ENCODE data around the gene KLF3. TPM values are rescaled to one million over a fixed set of nuclear protein-coding genes. Genes with fewer than 3 reads are reported as not detected.

Gene KLF3
- total RNA-seq, 1 donor from 2014 or later, result 15.9 TPM

- Mint-ChIP-seq H3K9me3 (no peaks in the 10 kb centered on the region), H3K27me3 (no peaks in the 10 kb centered on the region), H3K4me3 (no peak overlapping the region), H3K36me3 (ENCODE audit: low read depth) (no peaks in the 10 kb centered on the region), H3K4me1 (peaks cover 24% of the 10 kb centered on the region), H3K27ac (no peak overlapping the region)
- ATAC-seq (ENCODE audit: low read depth) (no peak), DNase-seq (no peak)
- intact Hi-C loops (cut with micrococcal nuclease), result no loop called here
- ChIA-PET POLR2A (no interaction called here), CTCF (no interaction called here)
- TF ChIP-seq, protein P1, sequence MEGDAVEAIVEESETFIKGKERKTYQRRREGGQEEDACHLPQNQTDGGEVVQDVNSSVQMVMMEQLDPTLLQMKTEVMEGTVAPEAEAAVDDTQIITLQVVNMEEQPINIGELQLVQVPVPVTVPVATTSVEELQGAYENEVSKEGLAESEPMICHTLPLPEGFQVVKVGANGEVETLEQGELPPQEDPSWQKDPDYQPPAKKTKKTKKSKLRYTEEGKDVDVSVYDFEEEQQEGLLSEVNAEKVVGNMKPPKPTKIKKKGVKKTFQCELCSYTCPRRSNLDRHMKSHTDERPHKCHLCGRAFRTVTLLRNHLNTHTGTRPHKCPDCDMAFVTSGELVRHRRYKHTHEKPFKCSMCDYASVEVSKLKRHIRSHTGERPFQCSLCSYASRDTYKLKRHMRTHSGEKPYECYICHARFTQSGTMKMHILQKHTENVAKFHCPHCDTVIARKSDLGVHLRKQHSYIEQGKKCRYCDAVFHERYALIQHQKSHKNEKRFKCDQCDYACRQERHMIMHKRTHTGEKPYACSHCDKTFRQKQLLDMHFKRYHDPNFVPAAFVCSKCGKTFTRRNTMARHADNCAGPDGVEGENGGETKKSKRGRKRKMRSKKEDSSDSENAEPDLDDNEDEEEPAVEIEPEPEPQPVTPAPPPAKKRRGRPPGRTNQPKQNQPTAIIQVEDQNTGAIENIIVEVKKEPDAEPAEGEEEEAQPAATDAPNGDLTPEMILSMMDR (IDR thresholded peaks at IDR 0.05), result no peak
These were observed 13.9 kb upstream of the KLF3 start for GRCh38 chr4:38650133-38650532.

GRCh38 chr4:38654273-38654672 is 9.7 kb upstream of the KLF3 start:
- peak overlapping the region; percentile 54 for H3K4me3 Mint-ChIP-seq
- H3K4me1 Mint-ChIP-seq, result peaks cover 40% of the 10 kb centered on the region
- intact Hi-C loops (cut with micrococcal nuclease), result loop anchor here (1.0 kb wide), 1 partner anchor 9 kb away; no protein-coding TSS in a partner anchor
- H3K9me3 Mint-ChIP-seq, result no peaks in the 10 kb centered on the region
- DNase-seq (no peak), ATAC-seq (ENCODE audit: low read depth) (peak; percentile 93)
- H3K27me3 Mint-ChIP-seq, result peaks cover 5% of the 10 kb centered on the region
- ChIA-PET POLR2A (interaction anchor here (0.6 to 1.3 kb wide), 4 partner anchors 9 to 675 kb away, joined by 3 to 13 read pairs (median 3); no protein-coding TSS in a partner anchor), CTCF (no interaction called here)
- peak overlapping the region; percentile 87 for H3K27ac Mint-ChIP-seq
- H3K36me3 Mint-ChIP-seq (ENCODE audit: low read depth), result no peaks in the 10 kb centered on the region
- TF ChIP-seq, protein P1 (IDR thresholded peaks at IDR 0.05), result no peak

GRCh38 chr4:38656111-38656510 is 7.9 kb upstream of the KLF3 start:
- Mint-ChIP-seq H3K27me3 (peaks cover 5% of the 10 kb centered on the region), H3K4me3 (no peak overlapping the region), H3K9me3 (no peaks in the 10 kb centered on the region), H3K27ac (peak overlapping the region; percentile 13), H3K36me3 (ENCODE audit: low read depth) (no peaks in the 10 kb centered on the region), H3K4me1 (peaks cover 53% of the 10 kb centered on the region)
- DNase-seq (no peak), ATAC-seq (ENCODE audit: low read depth) (no peak)
- CTCF ChIA-PET, result no interaction called here
- TF ChIP-seq, protein P1 (IDR thresholded peaks at IDR 0.05), result no peak
- POLR2A ChIA-PET, result no interaction called here
- intact Hi-C loops (cut with micrococcal nuclease), result no loop called here

GRCh38 chr4:38659346-38659745 is 4.7 kb upstream of the KLF3 start:
- no peak overlapping the region for H3K27ac Mint-ChIP-seq
- H3K36me3 Mint-ChIP-seq (ENCODE audit: low read depth), result no peaks in the 10 kb centered on the region
- H3K27me3 Mint-ChIP-seq, result peaks cover 5% of the 10 kb centered on the region
- ATAC-seq (ENCODE audit: low read depth) (no peak), DNase-seq (no peak)
- ChIA-PET CTCF (interaction anchor here (1.2 to 2.0 kb wide), 2 partner anchors 340 to 480 kb away, joined by 3 to 5 read pairs; no protein-coding TSS in a partner anchor), POLR2A (no interaction called here)
- intact Hi-C loops (cut with micrococcal nuclease), result no loop called here
- TF ChIP-seq, protein P1 (IDR thresholded peaks at IDR 0.05), result no peak
- peaks cover 56% of the 10 kb centered on the region for H3K4me1 Mint-ChIP-seq
- no peaks in the 10 kb centered on the region for H3K9me3 Mint-ChIP-seq
- no peak overlapping the region for H3K4me3 Mint-ChIP-seq

DNA sequence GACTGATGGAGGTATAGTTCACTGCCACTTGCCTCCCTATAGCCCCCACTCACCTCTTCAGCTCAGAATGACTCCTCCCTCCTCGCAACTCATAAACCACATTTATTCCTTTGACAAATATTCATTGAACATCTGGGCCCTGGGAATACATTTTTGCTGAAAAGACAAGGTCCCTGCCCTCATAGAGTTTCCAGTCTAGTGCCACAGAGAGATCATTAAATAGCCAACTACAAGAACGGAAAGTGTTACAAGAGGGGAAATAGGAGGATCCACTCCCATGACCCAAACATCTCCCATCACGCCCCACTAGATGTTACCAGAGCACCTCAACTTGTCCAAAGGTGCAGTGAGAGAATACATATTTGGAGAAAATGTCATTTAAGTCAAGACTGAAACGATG is 3.2 kb upstream of the KLF3 start:
- peaks cover 55% of the 10 kb centered on the region for H3K4me1 Mint-ChIP-seq
- intact Hi-C loops (cut with micrococcal nuclease), result loop anchor here (5.0 to 10.0 kb wide), 8 partner anchors 121 to 974 kb away; partner anchors contain the start of genes LIAS, PGM2, RPL9 and SMIM14
- no peaks in the 10 kb centered on the region for H3K9me3 Mint-ChIP-seq
- H3K36me3 Mint-ChIP-seq (ENCODE audit: low read depth), result no peaks in the 10 kb centered on the region
- CTCF ChIA-PET, result no interaction called here
- TF ChIP-seq, protein P1 (IDR thresholded peaks at IDR 0.05), result no peak
- DNase-seq (no peak), ATAC-seq (ENCODE audit: low read depth) (no peak)
- H3K4me3 Mint-ChIP-seq, result peak overlapping the region; percentile 1
- POLR2A ChIA-PET, result no interaction called here
- peaks cover 5% of the 10 kb centered on the region for H3K27me3 Mint-ChIP-seq
- no peak overlapping the region for H3K27ac Mint-ChIP-seq

All from activated B cell treated with CpG ODN at 0.5 μM for 24 hours (primary cell).